ENCODE results near the gene CAPN5. TPM values are rescaled to one million over a fixed set of nuclear protein-coding genes. Genes with fewer than 3 reads are reported as not detected.

CAPN5 gene
- polyA plus RNA-seq, 1 experiment: 18.4 TPM

DNA sequence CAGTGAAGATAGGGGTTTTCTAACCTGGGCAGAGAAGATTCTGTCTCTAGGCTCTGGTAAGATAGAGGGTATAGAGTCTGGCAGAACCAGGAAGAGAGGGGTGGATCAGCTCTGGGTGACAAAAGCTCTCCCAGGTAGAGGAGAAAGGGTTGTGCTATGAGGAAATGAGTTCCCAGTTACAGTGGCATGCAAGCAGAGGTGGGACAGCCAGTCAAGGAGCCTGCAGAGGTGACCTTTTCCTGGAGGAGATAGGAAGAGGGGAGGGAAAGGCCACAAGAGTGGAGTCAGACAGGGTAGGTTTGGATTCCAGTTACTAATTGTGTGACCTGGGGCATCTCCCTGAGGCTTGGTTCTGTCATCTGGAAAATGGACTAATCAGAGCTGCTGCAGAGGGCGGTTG lies 3.4 kb upstream of the CAPN5 start:
- ChIA-PET POLR2A (no interaction called here), CTCF (interaction anchor here (0.9 to 5.2 kb wide), 7 partner anchors 10 to 44 kb away, joined by 3 to 86 read pairs (median 3); no protein-coding TSS in a partner anchor)
- DNase-seq (ENCODE audit: low read depth): no peak
- TF ChIP-seq, protein P1, sequence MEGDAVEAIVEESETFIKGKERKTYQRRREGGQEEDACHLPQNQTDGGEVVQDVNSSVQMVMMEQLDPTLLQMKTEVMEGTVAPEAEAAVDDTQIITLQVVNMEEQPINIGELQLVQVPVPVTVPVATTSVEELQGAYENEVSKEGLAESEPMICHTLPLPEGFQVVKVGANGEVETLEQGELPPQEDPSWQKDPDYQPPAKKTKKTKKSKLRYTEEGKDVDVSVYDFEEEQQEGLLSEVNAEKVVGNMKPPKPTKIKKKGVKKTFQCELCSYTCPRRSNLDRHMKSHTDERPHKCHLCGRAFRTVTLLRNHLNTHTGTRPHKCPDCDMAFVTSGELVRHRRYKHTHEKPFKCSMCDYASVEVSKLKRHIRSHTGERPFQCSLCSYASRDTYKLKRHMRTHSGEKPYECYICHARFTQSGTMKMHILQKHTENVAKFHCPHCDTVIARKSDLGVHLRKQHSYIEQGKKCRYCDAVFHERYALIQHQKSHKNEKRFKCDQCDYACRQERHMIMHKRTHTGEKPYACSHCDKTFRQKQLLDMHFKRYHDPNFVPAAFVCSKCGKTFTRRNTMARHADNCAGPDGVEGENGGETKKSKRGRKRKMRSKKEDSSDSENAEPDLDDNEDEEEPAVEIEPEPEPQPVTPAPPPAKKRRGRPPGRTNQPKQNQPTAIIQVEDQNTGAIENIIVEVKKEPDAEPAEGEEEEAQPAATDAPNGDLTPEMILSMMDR (IDR thresholded peaks at IDR 0.05; ENCODE audit: insufficient read depth, low read depth, low read length): no peak
- no peaks in the 10 kb centered on the region for H3K36me3 ChIP-seq (ENCODE audit: control insufficient read depth, insufficient read depth, low read length)
- H3K27me3 ChIP-seq (ENCODE audit: control insufficient read depth, insufficient read depth, low read length): peaks cover 2% of the 10 kb centered on the region; the same call in 1 of the 2 replicates
- no peak overlapping the region for H3K4me3 ChIP-seq (ENCODE audit: low read depth, low read length)

DNA sequence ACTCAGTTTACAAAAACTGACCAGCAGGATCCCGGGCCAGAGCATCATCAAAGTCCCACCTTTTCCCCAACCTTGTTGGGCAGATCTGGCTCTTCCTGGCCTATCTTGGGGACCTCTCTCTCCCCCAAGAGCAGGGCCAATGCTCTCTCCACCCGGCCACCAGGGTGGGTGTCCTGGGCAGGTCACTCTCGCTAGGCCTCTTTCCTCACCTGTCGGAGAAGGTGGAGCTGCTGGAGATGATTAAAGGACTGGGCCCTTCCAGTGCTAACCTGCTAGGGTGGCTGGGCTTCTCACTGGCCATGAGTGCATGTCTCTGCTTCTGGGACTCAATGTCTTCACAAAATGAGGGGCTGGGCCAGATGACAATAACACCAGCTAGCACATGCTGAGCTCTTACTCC lies 2.9 kb upstream of the CAPN5 start:
- Histone ChIP-seq H3K36me3 (ENCODE audit: control insufficient read depth, insufficient read depth, low read length) (no peaks in the 10 kb centered on the region), H3K27me3 (ENCODE audit: control insufficient read depth, insufficient read depth, low read length) (peaks cover 2% of the 10 kb centered on the region; the same call in 1 of the 2 replicates), H3K4me3 (ENCODE audit: low read depth, low read length) (no peak overlapping the region)
- CTCF ChIA-PET: interaction anchor here (1.1 to 5.2 kb wide), 5 partner anchors 9 to 38 kb away, joined by 3 to 86 read pairs (median 10); no protein-coding TSS in a partner anchor
- no peak for DNase-seq (ENCODE audit: low read depth)
- TF ChIP-seq, protein P1 (IDR thresholded peaks at IDR 0.05; ENCODE audit: insufficient read depth, low read depth, low read length): no peak
- POLR2A ChIA-PET: no interaction called here

DNA sequence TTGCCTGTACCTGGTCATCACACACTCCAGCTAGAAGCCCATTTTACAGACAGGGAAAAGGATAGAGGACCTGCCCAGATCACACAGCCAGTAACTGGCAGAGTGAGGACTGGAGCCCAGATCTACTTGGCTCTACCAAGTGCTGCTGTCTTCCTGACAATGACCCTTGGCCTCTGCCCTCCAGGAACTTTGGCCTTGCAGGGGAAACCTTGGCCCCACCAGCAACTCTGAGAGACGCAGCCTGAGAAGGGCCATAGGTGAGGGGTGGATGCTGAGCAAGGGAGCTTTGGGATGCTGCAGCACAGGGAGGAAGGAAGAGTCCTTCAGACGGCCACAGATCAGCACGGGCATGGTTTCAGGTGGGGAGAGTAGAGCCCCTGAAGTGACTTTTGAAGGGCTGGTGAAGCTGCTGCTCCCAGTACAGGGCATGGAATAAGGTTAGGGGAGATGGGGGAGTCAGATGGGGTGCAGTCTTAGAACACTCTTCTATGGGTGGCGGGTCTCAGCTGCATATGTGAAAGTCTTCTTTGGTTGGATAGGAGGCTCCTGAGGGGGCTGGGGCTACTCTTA lies 2.0 kb upstream of the CAPN5 start:
- CTCF ChIA-PET: interaction anchor here (0.9 to 5.2 kb wide), 7 partner anchors 10 to 62 kb away, joined by 3 to 86 read pairs (median 4); no protein-coding TSS in a partner anchor
- TF ChIP-seq, protein P1 (IDR thresholded peaks at IDR 0.05; ENCODE audit: insufficient read depth, low read depth, low read length): no peak
- H3K27me3 ChIP-seq (ENCODE audit: control insufficient read depth, insufficient read depth, low read length): peaks cover 2% of the 10 kb centered on the region; the same call in 1 of the 2 replicates
- no peaks in the 10 kb centered on the region for H3K36me3 ChIP-seq (ENCODE audit: control insufficient read depth, insufficient read depth, low read length)
- H3K4me3 ChIP-seq (ENCODE audit: low read depth, low read length): no peak overlapping the region
- DNase-seq (ENCODE audit: low read depth): no peak
- POLR2A ChIA-PET: no interaction called here

DNA sequence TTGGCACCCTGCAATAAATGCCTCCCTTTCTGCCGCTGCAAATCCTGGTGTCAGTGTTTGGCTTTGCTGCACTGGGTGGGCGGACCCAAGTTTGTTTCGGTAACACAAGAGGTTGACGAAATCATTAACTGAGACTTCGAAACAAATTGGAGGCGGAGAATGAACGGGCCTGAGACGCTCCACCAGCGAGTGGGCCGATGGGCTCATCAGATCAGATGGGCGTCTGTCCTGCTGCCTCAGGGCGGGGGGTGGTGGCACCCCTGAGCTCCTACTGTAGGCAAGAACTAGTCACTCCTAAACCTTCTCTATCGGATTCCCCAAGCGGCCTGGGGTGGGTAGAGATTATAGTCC lies 918 bp upstream of the CAPN5 start:
- ChIA-PET POLR2A (no interaction called here), CTCF (interaction anchor here (0.9 to 5.2 kb wide), 5 partner anchors 12 to 61 kb away, joined by 3 to 86 read pairs (median 10); no protein-coding TSS in a partner anchor)
- Histone ChIP-seq H3K36me3 (ENCODE audit: control insufficient read depth, insufficient read depth, low read length) (no peaks in the 10 kb centered on the region), H3K27me3 (ENCODE audit: control insufficient read depth, insufficient read depth, low read length) (no peaks in the 10 kb centered on the region), H3K4me3 (ENCODE audit: low read depth, low read length) (peak overlapping the region; percentile 75)
- DNase-seq (ENCODE audit: low read depth): no peak
- TF ChIP-seq, protein P1 (IDR thresholded peaks at IDR 0.05; ENCODE audit: insufficient read depth, low read depth, low read length): no peak

DNA sequence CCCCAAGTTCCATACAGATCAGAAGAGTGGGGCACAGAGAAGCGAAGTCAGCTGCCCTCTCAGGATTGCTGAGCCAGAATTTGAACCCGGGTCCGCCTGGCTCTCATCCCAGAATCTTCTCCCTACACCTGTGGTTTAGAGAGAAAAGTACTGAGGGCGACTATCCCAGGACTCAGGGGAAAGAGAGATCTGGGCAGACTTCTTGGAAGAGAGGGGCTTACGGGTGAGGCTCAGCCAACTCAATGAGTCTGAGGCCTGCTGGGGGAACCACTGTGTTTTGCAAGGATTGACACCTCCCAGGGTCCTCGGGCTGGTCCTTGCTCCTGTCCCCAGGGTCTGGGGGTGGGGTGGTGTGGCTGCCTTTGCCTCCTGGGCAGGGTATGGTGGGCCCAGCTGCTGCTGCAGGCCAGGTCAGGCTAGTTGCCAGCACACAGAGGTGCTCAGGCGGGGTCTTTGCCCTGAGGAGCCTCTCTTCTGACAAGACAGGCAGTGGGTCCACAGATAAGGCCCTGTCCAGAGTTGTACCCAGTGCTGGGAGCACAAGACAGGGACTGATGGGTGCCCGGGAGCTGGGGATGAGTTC lies 1.2 kb downstream of the CAPN5 start:
- ChIA-PET CTCF (interaction anchor here (1.0 kb wide), 1 partner anchor 24 kb away, joined by 3 read pairs; no protein-coding TSS in a partner anchor), POLR2A (no interaction called here)
- no peaks in the 10 kb centered on the region for H3K27me3 ChIP-seq (ENCODE audit: control insufficient read depth, insufficient read depth, low read length)
- peak overlapping the region; percentile 75 for H3K4me3 ChIP-seq (ENCODE audit: low read depth, low read length)
- no peak for DNase-seq (ENCODE audit: low read depth)
- TF ChIP-seq, protein P1 (IDR thresholded peaks at IDR 0.05; ENCODE audit: insufficient read depth, low read depth, low read length): no peak
- H3K36me3 ChIP-seq (ENCODE audit: control insufficient read depth, insufficient read depth, low read length): no peaks in the 10 kb centered on the region
